HEK293T (cell line): Measurements from ENCODE around the gene TUBA4A.

Source experiments
- BHLHE40 ChIP-seq: fragments of 450-650 bp; IDR thresholded peaks from 2 replicates; pipeline ENCODE4 v1.6.1; 2016; ENCODE audit warnings: mild to moderate bottlenecking, moderate library complexity, borderline replicate concordance
- ELF4 ChIP-seq: fragments of 450-650 bp; IDR thresholded peaks from 2 replicates; pipeline ENCODE4 v1.6.1; 2017; ENCODE audit warnings: antibody characterized with exemption
- HDGF ChIP-seq: fragments of 450-650 bp; IDR thresholded peaks from 2 replicates; pipeline ENCODE4 v1.6.1; 2017; ENCODE audit warnings: antibody characterized with exemption, borderline replicate concordance
- L3MBTL2 ChIP-seq: fragments of 450-650 bp; conservative IDR thresholded peaks from 2 replicates; pipeline ENCODE4 v1.6.1; 2016; ENCODE audit warnings: mild to moderate bottlenecking
- NFRKB ChIP-seq: fragments of 450-650 bp; IDR thresholded peaks from 2 replicates; pipeline ENCODE4 v1.6.1; 2016; ENCODE audit warnings: mild to moderate bottlenecking, moderate library complexity
- TARDBP ChIP-seq: fragments of 450-650 bp; IDR thresholded peaks from 2 replicates; pipeline ENCODE4 v1.6.1; 2016

- TF ChIP-seq ELF4 (no peak), BHLHE40 (no peak), NFRKB (no peak), TARDBP (peak; percentile 47; the same call in 1 of the 2 replicates), HDGF (no peak), L3MBTL2 (peak; percentile 91)
These were observed 34.7 kb downstream of the TUBA4A start, which contains the start of gene ABCB6 for GRCh38 chr2:219218732-219219701.
